Upper lobe of left lung (tissue), 4 donors: ENCODE data around the gene CTSL.

ENCODE experiments used
- CTCF ChIP-seq, 6 experiments: fragments of 450-650 bp in 4 of 6; fragments of 200-600 bp in 2 of 6; sonication (generic) in 2 of 6; IDR thresholded peaks; one replicate each; pipeline ENCODE4 v1.5.1; 2016 to 2019; ENCODE audit warnings: antibody characterized with exemption in 6 of 6
- EP300 ChIP-seq, 4 donors: sonication (generic); formaldehyde crosslinking; IDR thresholded peaks; one replicate each; pipeline ENCODE4 v1.5.1; 2017; ENCODE audit warnings: antibody characterized with exemption in 4 of 4, control low read depth in 2 of 4
- POLR2A ChIP-seq, 4 donors: fragments of 450-650 bp; IDR thresholded peaks; one replicate each; pipeline ENCODE4 v1.5.1; 2016 to 2017; ENCODE audit warnings: antibody characterized with exemption in 4 of 4, mild to moderate bottlenecking in 2 of 4
- POLR2AphosphoS5 ChIP-seq, 2 donors: sonication (generic); formaldehyde crosslinking; IDR thresholded peaks; one replicate each; pipeline ENCODE4 v1.5.1; 2017; ENCODE audit warnings: antibody characterized with exemption in 2 of 2

DNA sequence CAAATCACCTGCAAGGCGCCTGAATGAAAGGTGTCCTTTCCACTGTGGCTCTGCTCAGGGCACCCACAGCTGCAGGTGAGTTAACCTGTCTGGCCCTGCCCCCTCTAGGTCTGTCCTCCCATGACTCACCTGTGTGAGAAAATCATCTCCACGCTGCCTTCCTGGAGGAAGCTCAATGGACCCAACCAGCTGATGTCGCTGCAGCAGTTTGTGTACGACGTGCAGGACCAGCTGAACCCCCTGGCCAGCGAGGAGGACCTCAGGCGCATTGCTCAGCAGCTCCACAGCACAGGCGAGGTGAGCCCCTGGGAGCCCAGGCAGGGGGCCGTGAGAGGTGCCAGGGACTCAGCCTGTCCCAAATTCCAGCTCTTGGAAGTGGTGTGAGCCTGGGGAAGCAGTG lies 23.0 kb upstream of the CTSL start:
- TF ChIP-seq CTCF (IDR thresholded peaks at IDR 0.05) (no peak), POLR2AphosphoS5 (IDR thresholded peaks at IDR 0.05) (no peak), EP300 (IDR thresholded peaks at IDR 0.05) (no peak), POLR2A (IDR thresholded peaks at IDR 0.05) (no peak)
